ENCODE measurements around the gene TGIF2.
"Not testable (repeated sequence)": the region's sequence is repeated elsewhere in the genome, so short reads cannot be mapped to it uniquely, and the experiment has no call there.

TGIF2 gene

GRCh38 chr20:36605399-36606157, 32.2 kb downstream of the TGIF2 start, which contains the start of gene RAB5IF:
RAB5IF (plus strand) TSS chr20:36605779; CDS start chr20:36605952, 173 bp downstream.
- in situ Hi-C loops (cut with MboI; ENCODE audit: low sequenced_read_pairs, unreplicated experiment): no loop called here
- TF ChIP-seq CTCF (IDR thresholded peaks at IDR 0.05; ENCODE audit: borderline replicate concordance, control extremely low read depth, extremely low read depth, insufficient read depth, missing control alignments): peak; percentile 98
- peak; percentile 95 for DNase-seq (ENCODE audit: low spot score)

- no peak for DNase-seq (ENCODE audit: low spot score)
- in situ Hi-C loops (cut with MboI; ENCODE audit: low sequenced_read_pairs, unreplicated experiment): no loop called here
- TF ChIP-seq CTCF (IDR thresholded peaks at IDR 0.05; ENCODE audit: borderline replicate concordance, control extremely low read depth, extremely low read depth, insufficient read depth, missing control alignments): no peak
Observed at GRCh38 chr20:36606158-36607066, 33.0 kb downstream of the TGIF2 start.

DNA sequence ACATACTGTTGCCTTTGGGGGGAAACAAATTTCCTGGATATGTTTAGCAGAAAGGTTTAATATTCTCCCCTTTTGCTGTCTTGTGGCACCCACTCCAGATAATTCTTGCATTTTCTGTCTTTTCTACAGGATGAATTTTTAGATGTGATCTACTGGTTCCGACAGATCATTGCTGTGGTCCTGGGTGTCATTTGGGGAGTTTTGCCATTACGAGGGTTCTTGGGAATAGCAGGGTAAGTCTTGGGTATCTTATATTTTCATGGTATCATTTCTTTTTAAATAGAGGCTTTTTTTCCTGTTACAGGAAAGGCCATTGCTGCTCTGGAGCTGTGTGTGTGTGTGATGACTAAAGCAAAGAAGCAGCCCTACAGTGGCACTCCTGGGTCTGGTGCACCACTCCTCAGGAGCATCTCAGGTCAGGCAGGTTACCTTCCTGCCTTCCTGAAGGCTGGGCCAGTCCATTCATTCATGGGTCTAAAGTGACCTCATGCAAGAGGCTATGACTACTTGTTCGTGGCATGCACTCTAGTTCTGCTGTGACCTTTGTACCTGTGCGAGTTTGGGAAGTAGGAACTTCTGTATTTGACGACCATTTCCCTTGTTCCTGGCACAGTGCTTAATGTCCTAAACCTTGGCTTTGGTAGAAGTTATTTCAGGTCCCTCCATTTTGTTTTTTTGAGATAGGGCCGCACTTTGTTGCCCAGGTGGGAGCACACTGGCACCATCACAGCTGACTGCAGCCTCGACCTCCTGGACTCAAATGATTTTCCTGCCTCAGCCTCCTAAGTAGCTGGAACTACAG, 34.4 kb downstream of the TGIF2 start:
- in situ Hi-C loops (cut with MboI; ENCODE audit: low sequenced_read_pairs, unreplicated experiment): no loop called here
- no peak for TF ChIP-seq CTCF (IDR thresholded peaks at IDR 0.05; ENCODE audit: borderline replicate concordance, control extremely low read depth, extremely low read depth, insufficient read depth, missing control alignments)
- no peak for DNase-seq (ENCODE audit: low spot score)

GRCh38 chr20:36608388-36608728, 35.0 kb downstream of the TGIF2 start:
- DNase-seq (ENCODE audit: low spot score); in situ Hi-C loops (cut with MboI; ENCODE audit: low sequenced_read_pairs, unreplicated experiment): not testable (repeated sequence)

- DNase-seq (ENCODE audit: low spot score): no peak
- in situ Hi-C loops (cut with MboI; ENCODE audit: low sequenced_read_pairs, unreplicated experiment): no loop called here
- no peak for TF ChIP-seq CTCF (IDR thresholded peaks at IDR 0.05; ENCODE audit: borderline replicate concordance, control extremely low read depth, extremely low read depth, insufficient read depth, missing control alignments)
Observed at GRCh38 chr20:36611625-36612024, 38.2 kb downstream of the TGIF2 start.

DNA sequence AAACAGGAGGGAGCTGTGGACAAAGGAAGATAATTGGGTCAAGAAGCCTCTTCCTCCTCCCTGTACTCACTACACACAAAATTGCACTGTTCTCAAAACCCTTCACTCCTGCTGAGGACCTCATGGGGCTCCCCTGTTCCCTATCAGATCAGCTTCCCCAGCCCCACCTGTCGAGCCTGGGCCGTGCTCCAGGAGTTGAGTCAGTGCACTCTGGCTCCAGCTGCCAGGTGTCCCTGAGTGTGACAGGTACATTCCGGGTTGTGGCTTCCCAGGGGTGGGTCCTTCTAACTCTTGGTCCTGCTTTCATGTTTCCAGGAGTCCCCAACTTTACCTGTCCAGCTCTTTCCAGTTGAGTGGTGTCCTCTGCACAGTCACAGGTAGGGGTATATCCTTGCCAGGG, 40.6 kb downstream of the TGIF2 start:
- TF ChIP-seq CTCF (IDR thresholded peaks at IDR 0.05; ENCODE audit: borderline replicate concordance, control extremely low read depth, extremely low read depth, insufficient read depth, missing control alignments): no peak
- DNase-seq (ENCODE audit: low spot score): no peak
- in situ Hi-C loops (cut with MboI; ENCODE audit: low sequenced_read_pairs, unreplicated experiment): no loop called here

Measured in GM13976 (cell line).